GM12865 (cell line): ENCODE data around the gene DHRS11.

Experiments
- DNase-seq: peaks from one replicate; pipeline ENCODE4 v3.0.0; 2010; ENCODE audit warnings: low read depth
- H3K4me3 ChIP-seq: 2 replicates; pipeline ENCODE4 v1.5.1; 2011; ENCODE audit warnings: mild to moderate bottlenecking, low read depth, low read length, control low read depth
- CTCF ChIP-seq: IDR thresholded peaks from 2 replicates; pipeline ENCODE4 v1.5.1; 2011; ENCODE audit warnings: low read length, control low read depth, low read depth, inconsistent platforms; ENCODE audit not compliant: insufficient read depth; ENCODE audit errors: missing control alignments

The DHRS11 gene

GRCh38 chr17:36594626-36595401 is 3.1 kb downstream of the DHRS11 start:
- TF ChIP-seq CTCF, result no peak
- H3K4me3 ChIP-seq, result no peak overlapping the region
- DNase-seq, result no peak

GRCh38 chr17:36597226-36597625 is 5.5 kb downstream of the DHRS11 start:
- no peak for TF ChIP-seq CTCF
- no peak overlapping the region for H3K4me3 ChIP-seq
- no peak for DNase-seq

GRCh38 chr17:36597866-36598777 is 6.4 kb downstream of the DHRS11 start:
- no peak for TF ChIP-seq CTCF
- no peak for DNase-seq
- H3K4me3 ChIP-seq, result no peak overlapping the region

GRCh38 chr17:36598951-36599401 is 7.3 kb downstream of the DHRS11 start:
- TF ChIP-seq CTCF, result no peak
- no peak overlapping the region for H3K4me3 ChIP-seq
- DNase-seq, result no peak

GRCh38 chr17:36599546-36600250 is 8.0 kb downstream of the DHRS11 start:
- no peak for DNase-seq
- H3K4me3 ChIP-seq, result no peak overlapping the region
- no peak for TF ChIP-seq CTCF

- no peak for DNase-seq
- H3K4me3 ChIP-seq, result peak overlapping the region; percentile 94; the same call in 1 of the 2 replicates
- TF ChIP-seq CTCF, result no peak
Observed at GRCh38 chr17:36600465-36600864, 8.8 kb downstream of the DHRS11 start.
